Activated CD8-positive, alpha-beta memory T cell treated with anti-CD3 and anti-CD28 coated beads, Interleukin-2, amount 50 U/mL, for 1 hour (primary cell): ENCODE data around the gene IDH1.
"Not testable (repeated sequence)": the region's sequence is repeated elsewhere in the genome, so short reads cannot be mapped to it uniquely, and the experiment has no call there.

Experiments used
- DNase-seq: peaks from one replicate; pipeline ENCODE4 v3.0.0-alpha.2; 2020; ENCODE audit errors: extremely low read depth

IDH1 gene

DNA sequence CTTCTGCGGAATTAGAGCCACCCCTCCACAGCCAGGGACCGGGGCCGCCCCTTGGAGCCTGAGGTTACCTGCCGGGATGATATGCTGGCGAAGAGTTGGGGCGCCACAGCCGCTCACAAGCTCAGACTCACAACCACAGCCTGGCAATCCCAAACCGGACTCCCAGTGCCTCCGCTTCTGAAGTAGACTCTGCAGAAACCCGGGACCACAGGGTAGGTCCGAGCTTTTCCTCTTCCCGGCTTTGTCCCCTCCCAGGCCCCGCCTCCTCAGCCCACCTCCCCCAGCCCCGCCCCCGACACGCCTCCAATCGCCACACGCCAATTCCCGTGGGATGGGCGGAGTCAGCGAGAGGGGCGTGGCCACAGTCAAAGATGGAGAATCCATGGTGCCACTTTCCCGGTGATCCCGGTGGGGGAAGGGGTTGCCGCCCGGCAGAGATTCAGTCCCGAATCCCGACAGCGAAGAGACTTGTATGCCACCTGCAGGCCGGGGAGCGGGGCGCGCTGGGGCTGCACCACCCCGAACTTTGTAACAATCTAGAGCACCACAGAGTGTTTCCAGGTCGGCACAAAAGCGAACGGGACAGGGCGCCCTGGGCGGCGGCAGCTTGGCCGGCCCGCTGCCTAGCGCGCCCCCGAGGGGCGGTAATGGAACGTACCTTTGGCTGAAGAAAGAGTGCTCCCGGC lies at the start of gene IDH1:
IDH1 (minus strand) TSS at position 201 of the 686 bp plus-strand sequence. CDS start 3,520 bp downstream, outside the sequence.
- peak; percentile 83 for DNase-seq

DNA sequence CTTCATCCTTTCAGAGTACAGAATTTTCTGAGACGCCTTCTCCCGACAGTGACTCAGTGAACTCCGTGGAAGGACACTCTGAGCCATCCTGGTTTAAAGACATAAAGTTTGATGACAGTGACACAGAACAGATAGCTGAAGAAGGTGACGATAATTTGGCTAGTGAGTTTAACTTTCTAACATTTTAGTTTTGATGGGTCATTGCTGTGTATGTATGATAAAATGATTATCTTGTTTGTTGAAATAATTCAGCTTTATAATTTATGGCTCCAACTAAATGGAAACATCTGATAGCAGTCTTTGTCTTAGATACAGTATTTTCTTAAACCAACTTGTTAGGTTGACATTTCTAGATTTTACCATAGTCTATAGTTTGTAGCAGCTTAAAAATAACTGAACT lies 49.3 kb upstream of the IDH1 start:
- DNase-seq: no peak

DNA sequence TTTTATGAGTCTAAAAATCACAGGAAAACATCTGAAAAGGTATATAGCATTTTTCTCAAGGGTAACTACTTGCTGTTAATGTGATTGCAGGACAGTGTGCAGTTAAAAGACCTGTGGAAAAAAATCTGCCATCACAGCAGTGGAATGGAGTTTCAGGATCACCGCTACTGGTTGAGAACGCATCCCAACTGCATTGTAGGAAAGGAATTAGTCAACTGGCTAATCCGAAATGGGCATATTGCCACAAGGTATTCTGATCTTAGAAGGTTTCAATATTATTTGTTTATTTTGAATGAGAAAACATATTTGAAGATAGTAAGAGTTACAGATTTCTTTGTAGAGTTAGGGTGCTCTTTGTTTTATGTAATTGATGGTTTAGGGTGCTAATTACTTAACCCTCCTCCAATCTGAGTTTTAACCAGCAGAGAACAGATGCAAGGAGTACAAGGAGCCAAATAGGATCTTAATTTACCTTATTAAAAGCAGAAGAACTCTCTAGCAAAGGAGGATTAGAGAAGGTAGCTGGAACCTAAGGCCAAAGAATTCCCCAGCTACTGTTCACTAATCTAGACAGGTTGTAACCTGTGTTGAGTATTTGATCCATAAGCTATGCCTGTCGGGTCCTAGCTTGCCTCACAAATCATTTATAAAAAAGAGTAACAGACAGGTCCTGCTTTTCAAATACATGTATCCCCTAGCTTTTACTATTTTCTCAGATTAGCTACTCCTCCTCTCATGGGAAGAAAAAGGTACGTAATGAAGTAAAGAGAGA lies 46.2 kb upstream of the IDH1 start:
- no peak for DNase-seq

DNA sequence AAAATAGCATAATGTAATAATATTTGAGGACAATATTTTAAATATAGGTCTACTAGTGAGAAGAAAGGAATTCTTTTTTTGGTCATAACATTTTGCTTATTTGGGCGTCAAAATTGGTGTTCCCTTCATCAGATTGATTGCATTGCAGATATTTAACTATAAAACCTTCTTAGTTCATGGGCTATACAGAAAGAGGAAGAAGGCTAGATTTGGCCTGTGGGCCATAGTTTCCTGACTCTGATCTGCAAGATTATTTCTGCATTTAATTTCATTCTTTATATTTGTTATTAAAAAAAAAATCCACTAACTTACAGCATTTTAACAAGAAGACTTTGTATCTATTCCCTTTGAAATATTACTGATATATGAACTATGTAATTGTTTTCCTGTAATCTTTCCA lies 43.1 kb upstream of the IDH1 start:
- DNase-seq: no peak

DNA sequence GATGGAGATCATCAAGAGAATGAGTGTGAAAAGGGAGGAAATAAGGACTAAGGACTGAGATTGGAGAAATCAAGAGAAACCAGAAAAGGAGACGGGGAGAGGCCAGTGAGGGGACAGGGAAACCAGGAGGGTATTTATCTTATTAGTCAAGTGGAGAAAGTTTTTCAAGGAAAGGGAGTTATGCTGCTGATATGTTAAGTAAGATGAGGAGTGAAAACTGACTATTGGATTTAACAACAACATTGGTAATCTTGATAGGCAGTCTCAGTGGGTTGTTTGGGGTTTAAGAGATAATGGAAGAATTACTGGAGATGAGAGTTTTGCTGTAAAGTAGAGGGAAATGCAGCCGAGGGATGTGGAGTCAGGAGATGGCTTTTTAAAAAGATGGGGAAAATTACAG lies 41.7 kb upstream of the IDH1 start:
- DNase-seq: no peak

DNA sequence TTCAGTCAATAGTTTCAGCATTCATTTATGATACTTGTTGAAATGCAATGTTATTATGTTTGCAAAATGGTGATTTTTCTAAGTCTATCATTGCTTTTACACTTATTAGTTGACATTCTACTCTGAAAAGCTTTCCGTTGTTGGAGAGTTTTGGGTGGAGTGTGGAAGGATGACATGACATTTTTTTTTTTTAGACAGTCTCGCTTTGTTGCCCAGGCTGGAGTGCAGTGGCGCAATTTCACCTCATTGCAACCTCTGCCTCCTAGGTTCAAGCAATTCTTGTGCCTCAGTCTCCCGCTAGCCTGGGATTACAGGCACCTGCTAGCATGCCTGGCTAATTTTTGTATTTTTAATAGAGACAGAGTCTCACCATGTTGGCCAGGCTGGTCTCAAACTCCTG lies 41.0 kb upstream of the IDH1 start:
- DNase-seq: no peak

DNA sequence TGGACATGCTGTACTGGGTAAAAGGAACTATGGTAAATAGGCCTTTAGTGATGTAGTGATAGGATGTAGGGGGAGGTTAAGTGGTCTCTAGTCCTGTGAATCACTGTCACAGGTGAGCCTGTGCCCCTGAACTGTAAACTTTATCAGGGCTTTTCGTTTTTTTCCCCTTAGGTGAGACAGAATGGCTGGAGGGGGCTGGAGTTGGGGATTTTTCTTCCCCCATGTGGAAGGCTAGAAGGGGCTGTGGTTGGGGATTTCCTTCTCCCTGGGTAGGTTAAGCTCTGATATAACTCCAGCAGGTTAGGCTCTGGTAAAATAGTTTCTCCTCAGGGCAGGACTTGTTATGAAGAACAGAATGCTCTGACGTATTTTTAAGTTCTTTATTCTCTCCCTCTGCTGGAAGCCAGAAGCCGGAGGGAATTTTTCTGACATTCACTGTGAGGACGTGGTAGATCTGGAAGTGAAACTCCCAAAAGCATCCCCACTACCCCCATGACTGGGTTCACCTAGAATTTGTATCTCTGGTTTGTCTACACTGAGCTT lies 39.7 kb upstream of the IDH1 start:
- no peak for DNase-seq

DNA sequence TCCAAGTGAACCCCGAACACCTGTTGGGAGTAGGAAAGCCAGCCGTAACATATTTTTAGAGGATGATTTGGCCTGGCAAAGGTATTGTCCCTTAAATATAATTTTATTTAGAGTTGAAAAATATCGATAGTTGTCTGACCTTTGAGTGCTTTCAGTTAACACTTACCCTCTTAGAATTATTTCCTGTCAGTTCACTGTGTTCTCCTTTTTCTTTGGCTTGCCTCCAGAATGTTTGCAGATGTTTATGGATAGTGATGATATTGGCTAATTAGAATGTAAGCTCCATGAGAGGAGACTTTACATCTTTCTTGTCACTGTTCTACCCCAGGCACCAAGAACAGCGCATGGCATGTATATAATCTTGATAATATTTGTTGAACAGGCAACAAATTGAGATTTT lies 31.0 kb upstream of the IDH1 start:
- DNase-seq: no peak

DNA sequence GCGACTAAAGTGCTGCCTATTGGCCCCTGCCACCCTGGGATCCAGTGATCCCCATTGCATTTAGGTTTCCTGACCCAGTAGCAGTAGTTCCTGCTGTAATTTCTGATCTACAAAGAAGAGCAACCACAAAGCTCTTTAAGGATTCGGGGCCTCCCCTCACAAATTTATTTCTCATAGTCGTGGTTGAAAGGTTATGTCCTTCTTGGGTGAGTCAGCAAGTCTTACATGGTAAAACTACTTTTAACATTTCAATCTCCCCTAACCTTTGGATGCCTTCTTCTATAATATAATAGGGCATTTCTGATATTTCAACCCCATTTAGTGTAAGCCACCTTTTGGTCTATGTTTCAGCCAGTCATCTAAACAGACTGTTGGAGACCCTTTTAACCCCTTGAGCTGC lies 26.1 kb upstream of the IDH1 start:
- DNase-seq: no peak

DNA sequence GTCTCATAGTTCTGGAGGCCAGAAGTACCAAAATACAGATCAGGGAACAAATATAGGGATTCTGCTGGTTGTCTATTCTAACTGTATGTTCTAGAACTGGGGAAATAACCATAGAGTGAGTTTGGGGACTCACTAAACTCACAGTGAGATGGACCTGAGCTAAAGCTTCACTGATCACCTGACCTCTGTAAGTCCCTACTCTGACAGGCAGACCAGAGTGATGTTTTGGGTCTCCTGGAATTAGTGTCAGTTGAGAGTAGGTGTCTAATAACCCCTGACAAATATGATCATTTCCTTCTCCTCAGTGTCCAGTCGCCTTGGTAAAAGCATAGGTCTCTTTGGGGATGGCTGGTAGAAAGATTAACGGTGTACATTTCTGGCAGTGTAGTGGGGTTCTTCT lies 25.4 kb upstream of the IDH1 start:
- no peak for DNase-seq

DNA sequence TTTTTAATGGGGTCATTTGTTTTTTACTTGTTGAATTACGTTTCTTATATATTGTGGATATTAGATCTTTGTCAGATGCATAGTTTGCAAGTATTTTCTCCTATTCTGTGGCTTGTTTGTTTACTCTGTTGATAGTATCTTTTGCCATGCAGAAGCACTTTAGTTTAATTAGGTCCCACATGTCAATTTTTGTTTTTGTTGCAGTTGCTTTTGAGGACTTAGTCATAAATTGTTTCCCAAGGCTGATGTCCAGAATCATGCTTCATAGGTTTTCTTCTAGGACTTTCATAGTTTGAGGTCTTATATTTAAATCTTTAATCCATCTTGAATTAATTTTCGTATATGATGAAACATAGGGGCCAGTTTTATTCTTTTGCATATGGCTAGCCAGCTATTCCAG lies 24.4 kb upstream of the IDH1 start:
- DNase-seq: no peak

DNA sequence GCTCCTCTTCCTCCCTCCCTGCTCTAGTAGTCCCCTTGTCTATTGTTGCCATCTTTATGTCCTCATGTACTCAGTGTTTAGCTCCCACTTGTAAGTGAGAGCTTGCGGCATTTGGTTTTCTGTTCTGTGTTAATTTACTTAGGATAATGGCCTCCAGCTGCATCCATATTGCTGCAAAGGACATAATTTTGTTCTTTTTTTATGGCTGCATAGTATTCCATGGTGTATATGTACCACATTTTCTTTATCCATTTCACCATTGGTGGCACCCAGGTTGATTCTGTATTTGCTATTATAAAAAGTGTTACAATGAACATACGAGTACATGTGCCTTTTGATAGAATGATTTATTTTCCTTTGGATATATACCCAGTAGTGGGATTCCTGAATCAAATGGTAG lies 23.7 kb upstream of the IDH1 start:
- DNase-seq: no peak

DNA sequence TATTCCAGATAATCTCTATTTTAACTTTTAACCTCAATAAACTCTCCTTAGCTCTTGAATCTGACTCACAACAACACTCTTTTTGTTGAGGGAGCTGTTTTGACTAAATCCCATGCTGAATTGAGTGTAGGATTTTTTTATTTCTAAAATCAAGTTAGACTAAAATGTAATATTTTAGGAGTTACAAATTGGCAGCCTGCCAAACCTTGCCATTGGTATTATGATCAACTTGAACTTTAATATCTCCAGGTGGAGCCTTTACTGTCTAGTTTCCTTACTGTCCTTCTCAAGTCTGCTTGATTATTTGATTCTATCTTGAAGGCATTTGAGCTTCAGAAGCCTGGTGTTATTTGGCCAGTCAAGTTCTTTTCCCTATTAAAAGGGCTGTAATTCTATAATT lies 19.9 kb upstream of the IDH1 start:
- no peak for DNase-seq

DNA sequence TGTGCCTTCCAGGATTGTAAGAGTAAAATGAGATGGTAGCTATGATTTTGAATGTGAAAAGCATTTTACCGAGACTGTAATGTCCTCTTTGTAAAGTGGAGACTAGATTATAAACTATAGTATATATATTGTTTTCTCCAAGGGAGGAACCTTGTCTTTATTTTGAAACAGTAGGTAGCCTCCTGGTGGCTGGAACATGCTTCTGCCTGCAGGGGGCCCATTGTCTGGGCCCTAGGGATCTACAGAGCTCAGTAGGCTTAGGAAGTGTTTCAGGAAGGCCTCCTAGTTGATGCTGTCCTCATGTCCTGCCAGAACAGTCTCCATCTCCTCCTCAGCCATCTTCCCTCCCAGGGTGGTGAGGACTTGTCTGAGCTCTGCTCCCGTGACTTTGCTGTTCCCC lies 14.2 kb upstream of the IDH1 start:
- no peak for DNase-seq

DNA sequence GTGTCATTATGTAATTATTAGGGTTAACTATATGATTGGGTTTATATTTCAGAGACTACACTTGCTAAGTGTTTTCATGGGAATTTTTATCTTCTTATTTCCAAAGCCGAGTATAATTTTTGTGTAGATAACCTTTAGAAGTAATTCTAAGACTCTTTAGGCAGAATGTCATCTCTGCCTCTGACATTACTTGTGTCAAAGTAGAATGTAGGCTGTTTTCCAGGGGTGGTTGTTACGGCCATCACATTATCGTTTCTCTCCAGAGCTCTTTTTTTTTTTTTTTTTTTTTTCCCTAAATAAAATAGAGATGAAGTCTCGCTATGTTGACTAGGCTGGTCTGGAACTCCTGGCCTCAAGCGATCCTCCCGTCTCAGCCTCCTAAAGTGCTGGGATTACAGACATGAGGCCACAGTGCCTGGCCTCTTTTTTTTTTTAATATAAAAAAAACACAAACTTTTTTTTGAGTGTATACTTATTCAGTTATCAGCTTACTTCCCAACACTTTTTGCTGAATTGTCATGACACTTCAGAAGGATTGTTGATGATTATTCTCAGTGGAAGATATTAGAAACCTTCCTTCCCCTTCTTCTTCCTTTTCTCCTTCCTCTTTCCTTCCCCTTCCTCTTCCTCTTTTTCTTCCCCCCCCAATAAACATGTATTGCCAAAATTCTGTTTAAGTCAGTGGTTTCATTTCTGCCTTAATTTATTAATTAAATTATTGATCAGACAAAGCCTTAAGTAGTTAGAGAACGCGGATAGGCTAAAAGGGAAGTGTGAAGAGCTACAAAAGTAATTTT lies 13.5 kb upstream of the IDH1 start:
- no peak for DNase-seq

DNA sequence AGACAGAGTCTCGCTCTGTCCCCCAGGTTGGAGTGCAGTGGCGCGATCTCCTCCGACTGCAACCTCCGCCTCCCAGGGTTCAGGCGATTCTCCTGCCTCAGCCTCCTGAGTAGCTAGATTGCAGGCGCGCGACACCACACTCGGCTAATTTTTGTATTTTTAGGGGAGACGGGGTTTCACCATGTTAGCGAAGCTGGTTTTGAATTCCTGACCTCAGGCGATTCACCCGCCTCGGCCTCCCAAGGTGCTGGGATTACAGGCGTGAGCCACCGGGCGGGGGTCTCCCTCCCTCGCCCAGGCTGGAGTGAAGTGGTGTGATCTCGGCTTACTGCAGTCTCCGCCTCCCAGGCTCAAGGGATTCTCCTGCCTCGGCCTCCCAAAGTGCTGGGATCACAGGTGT lies 12.7 kb upstream of the IDH1 start:
- not testable (repeated sequence) for DNase-seq

DNA sequence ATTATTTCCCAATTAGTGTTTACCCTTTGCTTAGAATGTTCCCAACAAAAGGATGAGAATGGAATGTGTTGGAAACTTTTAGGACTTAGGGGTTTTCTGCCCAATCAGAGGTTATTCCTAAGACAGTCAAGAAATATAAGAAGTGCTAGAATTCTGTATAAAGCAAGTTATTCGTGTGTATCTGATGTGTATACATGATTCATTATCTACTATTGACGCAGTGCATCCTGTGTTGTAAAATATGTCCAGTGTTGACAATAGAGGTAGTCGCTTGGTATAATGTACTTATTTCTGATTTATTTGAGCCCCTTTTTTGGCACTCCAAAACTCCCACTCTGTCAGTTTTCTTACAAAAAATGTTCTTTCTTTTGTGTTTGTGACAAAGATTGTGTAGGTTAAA lies 12.1 kb upstream of the IDH1 start:
- no peak for DNase-seq

DNA sequence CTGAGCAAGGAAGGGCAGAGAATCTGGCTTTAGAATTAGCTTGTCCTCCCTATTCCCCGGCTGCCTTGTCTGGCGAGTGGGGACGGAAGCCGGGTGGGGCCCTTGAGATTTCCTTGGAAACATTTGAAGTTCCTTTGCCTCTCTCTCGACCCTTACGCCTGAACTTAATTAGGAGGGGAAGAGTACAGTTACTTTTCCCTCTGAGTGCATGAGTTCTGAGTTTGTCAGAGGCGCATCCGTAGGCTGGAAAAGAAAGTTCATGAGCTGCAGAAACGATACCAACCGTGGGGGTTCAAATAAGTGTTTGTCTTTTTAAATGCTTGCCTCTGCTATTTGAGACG lies 11.7 kb upstream of the IDH1 start:
- DNase-seq: no peak

DNA sequence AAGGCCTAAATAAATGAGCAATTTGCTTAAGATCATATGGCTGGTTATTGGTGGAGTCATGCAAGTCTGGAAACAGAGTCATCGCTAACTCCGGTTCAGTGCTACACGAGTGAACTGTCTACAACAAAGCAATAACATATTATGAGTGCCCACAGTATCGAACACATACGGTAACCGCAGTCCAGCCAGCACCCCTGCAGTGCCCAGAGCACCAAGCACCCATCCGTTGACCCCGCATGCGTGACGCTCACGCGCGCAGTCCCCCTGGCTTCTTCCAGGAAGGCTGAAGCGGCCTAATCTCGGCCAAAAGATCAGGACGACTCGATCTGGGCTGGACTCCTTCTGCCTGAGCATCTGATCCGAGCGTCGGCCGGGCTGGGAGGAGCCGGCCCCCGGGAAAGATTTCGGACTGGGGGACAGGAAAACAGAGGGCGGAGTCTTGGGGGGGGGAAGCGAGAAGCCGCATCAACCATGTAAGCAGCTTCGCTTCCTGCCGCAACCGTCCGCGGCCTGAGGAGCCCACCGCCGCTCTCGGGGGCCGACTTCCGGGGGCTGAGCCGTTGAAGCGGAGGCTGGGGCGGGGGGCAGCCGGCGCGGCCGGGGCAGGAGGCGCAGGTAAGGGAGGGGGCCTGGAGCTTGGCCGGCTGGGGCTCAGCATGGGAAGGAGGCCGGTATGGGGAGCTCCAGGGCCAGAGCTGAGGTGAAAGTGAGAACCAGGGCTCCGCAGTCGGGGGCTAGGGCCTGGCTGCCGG lies 11.1 kb upstream of the IDH1 start, which contains the start of gene PIKFYVE:
PIKFYVE (plus strand) TSS at position 455 of the 752 bp plus-strand sequence. CDS start 5,265 bp downstream, outside the sequence.
- peak; percentile 66 for DNase-seq

DNA sequence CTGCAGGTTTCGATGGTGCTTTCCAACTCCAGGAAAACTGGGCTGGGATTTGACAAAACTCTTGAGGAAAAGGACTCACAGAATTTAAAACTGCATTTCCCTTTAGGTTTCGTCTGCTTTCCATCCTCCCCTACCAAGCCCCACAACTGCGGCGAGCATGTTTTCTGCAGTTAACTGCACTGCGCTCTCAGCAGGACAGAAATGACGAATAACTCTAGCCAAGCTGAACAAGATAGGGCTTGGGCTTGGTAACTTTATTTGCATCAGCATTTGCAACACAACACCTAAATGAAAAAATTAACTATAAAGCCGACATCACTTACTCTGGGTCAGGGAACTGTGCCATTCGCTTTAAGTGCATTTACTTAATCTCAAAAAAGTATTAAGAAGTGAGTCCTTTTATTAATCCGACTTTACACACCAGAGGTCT lies 10.5 kb upstream of the IDH1 start:
- DNase-seq: no peak
